Osteoblast (primary cell): ENCODE data around the gene CD8B. TPM values are rescaled to one million over a fixed set of nuclear protein-coding genes. Genes with fewer than 3 reads are reported as not detected.

Source experiments
- DNase-seq: peaks from one replicate; pipeline ENCODE4 v3.0.0; 2011; ENCODE audit warnings: low spot score, mixed read lengths; ENCODE audit not compliant: insufficient read length; ENCODE audit errors: missing footprints
- H2AFZ ChIP-seq: 2 replicates; pipeline ENCODE4 v1.6.0; 2011; ENCODE audit warnings: mild to moderate bottlenecking, low read length
- H3K27ac ChIP-seq: 2 replicates; pipeline ENCODE4 v1.5.1; 2011; ENCODE audit warnings: mild to moderate bottlenecking, low read depth, low read length, moderate library complexity
- H3K27me3 ChIP-seq: 2 replicates; pipeline ENCODE4 v1.6.0; 2012; ENCODE audit warnings: mild to moderate bottlenecking, control low read depth, inconsistent platforms, low read length, moderate library complexity; ENCODE audit not compliant: insufficient read depth
- H3K36me3 ChIP-seq: 2 replicates; pipeline ENCODE4 v1.5.1; 2011; ENCODE audit warnings: mild to moderate bottlenecking, low read length, control low read depth, moderate library complexity; ENCODE audit not compliant: insufficient read depth
- H3K4me1 ChIP-seq: 2 replicates; pipeline ENCODE4 v1.5.1; 2011; ENCODE audit warnings: mild to moderate bottlenecking, low read length, control low read depth, moderate library complexity; ENCODE audit not compliant: insufficient read depth
- H3K4me2 ChIP-seq: 2 replicates; pipeline ENCODE4 v1.6.0; 2011; ENCODE audit warnings: mild to moderate bottlenecking, low read length; ENCODE audit not compliant: insufficient read depth
- H3K4me3 ChIP-seq: fragments of 200-600 bp; sonication (generic); 3 replicates; pipeline ENCODE4 v1.5.1; 2012; ENCODE audit warnings: mild to moderate bottlenecking, low read length, inconsistent platforms; ENCODE audit not compliant: insufficient read depth
- H3K79me2 ChIP-seq: 2 replicates; pipeline ENCODE4 v1.6.0; 2012; ENCODE audit warnings: mild to moderate bottlenecking, low read length, control low read depth, inconsistent platforms; ENCODE audit not compliant: insufficient read depth
- H3K9me3 ChIP-seq: 2 replicates; pipeline ENCODE4 v1.5.1; 2011; ENCODE audit warnings: low read depth, low read length, control low read depth
- H4K20me1 ChIP-seq: 2 replicates; pipeline ENCODE4 v1.6.0; 2012; ENCODE audit warnings: mild to moderate bottlenecking, low read length, control low read depth; ENCODE audit not compliant: insufficient read depth
- CTCF ChIP-seq: IDR thresholded peaks from 2 replicates; pipeline ENCODE4 v1.5.1; 2011; ENCODE audit warnings: mild to moderate bottlenecking, low read depth, low read length, moderate library complexity; ENCODE audit errors: extremely low read depth
- total RNA-seq: library from RNA; depleted of rRNA; stranded (reverse); fragments of >200 nt; gene quantifications from 2 replicates; pipeline ENCODE4 v1.2.3, GENCODE V29; 2012

The CD8B gene
- total RNA-seq, 1 donor = not detected

GRCh38 chr2:86808315-86809161 lies 53.1 kb downstream of the CD8B start:
- DNase-seq = peak; percentile 98
- Histone ChIP-seq H3K4me3 (peak overlapping the region; percentile 65), H3K36me3 (no peaks in the 10 kb centered on the region), H3K9me3 (no peaks in the 10 kb centered on the region), H3K27ac (no peak overlapping the region), H2AFZ (peak overlapping the region; percentile 72), H3K79me2 (no peaks in the 10 kb centered on the region), H3K4me1 (peaks cover 12% of the 10 kb centered on the region), H3K27me3 (peaks cover 30% of the 10 kb centered on the region), H3K4me2 (peak overlapping the region; percentile 79), H4K20me1 (no peaks in the 10 kb centered on the region)
- TF ChIP-seq CTCF = peak; percentile 84

GRCh38 chr2:86807468-86808275 lies 54.0 kb downstream of the CD8B start:
- H3K27ac ChIP-seq = no peak overlapping the region
- DNase-seq = peak; percentile 88
- H3K4me3 ChIP-seq = peak overlapping the region; percentile 65
- TF ChIP-seq CTCF = no peak
- H3K9me3 ChIP-seq = no peaks in the 10 kb centered on the region
- no peaks in the 10 kb centered on the region for H4K20me1 ChIP-seq
- H3K27me3 ChIP-seq = peaks cover 30% of the 10 kb centered on the region
- peak overlapping the region; percentile 72 for H2AFZ ChIP-seq
- H3K4me1 ChIP-seq = peaks cover 12% of the 10 kb centered on the region
- H3K36me3 ChIP-seq = no peaks in the 10 kb centered on the region
- peak overlapping the region; percentile 79 for H3K4me2 ChIP-seq
- H3K79me2 ChIP-seq = no peaks in the 10 kb centered on the region

GRCh38 chr2:86807133-86807467 lies 54.6 kb downstream of the CD8B start:
- Histone ChIP-seq H3K4me3 (peak overlapping the region; percentile 65), H2AFZ (peak overlapping the region; percentile 67)
- no peak for TF ChIP-seq CTCF

More at GRCh38 chr2:86807133-86807467, 54.6 kb downstream of the CD8B start:
- peaks cover 12% of the 10 kb centered on the region for H3K4me1 ChIP-seq
- no peak for DNase-seq
- no peaks in the 10 kb centered on the region for H3K9me3 ChIP-seq
- peak overlapping the region; percentile 79 for H3K4me2 ChIP-seq
- peaks cover 30% of the 10 kb centered on the region for H3K27me3 ChIP-seq
- no peak overlapping the region for H3K27ac ChIP-seq
- no peaks in the 10 kb centered on the region for H4K20me1 ChIP-seq
- no peaks in the 10 kb centered on the region for H3K36me3 ChIP-seq
- H3K79me2 ChIP-seq = no peaks in the 10 kb centered on the region
